ENCODE data around the gene CREBZF. TPM values are rescaled to one million over a fixed set of nuclear protein-coding genes. Genes with fewer than 3 reads are reported as not detected.

CREBZF gene
- total RNA-seq, 1 experiment from 2014 or later = 50.2 TPM

GRCh38 chr11:85680897-85681296 lies 16.0 kb upstream of the CREBZF start:
- Mint-ChIP-seq H3K27ac (peak overlapping the region in 1 of 3 experiments; percentile 23; a peak in 2 of 7 replicates), H3K36me3 (ENCODE audit: insufficient read depth in 1 of 3, low read depth in 3 of 3) (no peaks in the 10 kb centered on the region), H3K4me1 (peaks cover 10 to 27% of the 10 kb centered on the region in 2 experiments), H3K27me3 (ENCODE audit: low read depth) (peaks cover 4% of the 10 kb centered on the region), H3K9me3 (no peaks in the 10 kb centered on the region), H3K4me3 (no peak overlapping the region)
- Histone ChIP-seq H2BK5ac (ENCODE audit: insufficient read length, low read length) (no peak overlapping the region), H3T11ph (ENCODE audit: low read length) (no peak overlapping the region), H3K27ac (ENCODE audit: insufficient read length, low read depth, low read length) (no peak overlapping the region), H3K4ac (ENCODE audit: low read depth, low read length) (no peak overlapping the region), H3K23me2 (ENCODE audit: insufficient read length, low read depth, low read length, poor library complexity, severe bottlenecking) (no peaks in the 10 kb centered on the region), H3K79me1 (ENCODE audit: insufficient read depth, low read depth, low read length, poor library complexity, severe bottlenecking) (no peaks in the 10 kb centered on the region), H3K23ac (ENCODE audit: insufficient read length, low read depth, low read length) (no peak overlapping the region), H3K14ac (ENCODE audit: insufficient read depth, low read length) (no peak overlapping the region), H3K79me2 (ENCODE audit: insufficient read depth, low read length) (no peaks in the 10 kb centered on the region), H3K27me3 (ENCODE audit: insufficient read depth, low read length) (no peaks in the 10 kb centered on the region; the same call in 1 of the 2 replicates), H2AK5ac (ENCODE audit: insufficient read length, low read length) (no peak overlapping the region), H4K91ac (ENCODE audit: insufficient read length, low read depth, low read length) (no peak overlapping the region), H2BK15ac (ENCODE audit: low read depth, low read length) (no peak overlapping the region), H2BK120ac (ENCODE audit: low read depth, low read length, poor library complexity, severe bottlenecking) (no peak overlapping the region), H4K20me1 (ENCODE audit: control insufficient read depth, insufficient read depth, insufficient read length) (no peaks in the 10 kb centered on the region), H2BK20ac (ENCODE audit: low read depth, low read length, poor library complexity, severe bottlenecking) (no peak overlapping the region), H4K5ac (ENCODE audit: insufficient read length, low read depth, low read length) (no peak overlapping the region), H2BK12ac (ENCODE audit: insufficient read length, low read depth, low read length) (no peak overlapping the region), H3K4me1 (ENCODE audit: insufficient read depth, low read length) (peaks cover 8% of the 10 kb centered on the region), H3K9me3 (ENCODE audit: control insufficient read depth, low read depth, low read length) (no peaks in the 10 kb centered on the region), H3K9ac (ENCODE audit: extremely low read depth, insufficient read length, low read length) (no peak overlapping the region), H4K8ac (replicated peaks; ENCODE audit: insufficient read length, low read depth, low read length) (no peak overlapping the region), H3K18ac (ENCODE audit: insufficient read length, low read depth, low read length) (no peak overlapping the region), H3K4me2 (ENCODE audit: insufficient read depth, insufficient read length, low read length) (no peak overlapping the region), H3K56ac (ENCODE audit: insufficient read length, low read depth, low read length) (no peak overlapping the region), H2AFZ (ENCODE audit: low read length) (no peak overlapping the region)
- WGBS (ENCODE audit: extremely low coverage, insufficient read length, low lambda C conversion rate) = no CpG with 5 or more reads among the region's 1 CpG
- TF ChIP-seq CTCF (conservative IDR thresholded peaks at IDR 0.05) = no peak
- DNase-seq = peak; percentile 33

Data from H9 (cell line).